Stimulated activated CD4-positive, alpha-beta T cell treated with anti-CD3 and anti-CD28 coated beads, TNF-alpha, amount 100 ng/mL, for 4 hours (primary cell): ENCODE results near the gene C6orf15.

Source experiments
- DNase-seq, 3 experiments: peaks; one replicate each; pipeline ENCODE4 v3.0.0-alpha.2; 2020; ENCODE audit warnings: low read depth in 3 of 3

Gene C6orf15

DNA sequence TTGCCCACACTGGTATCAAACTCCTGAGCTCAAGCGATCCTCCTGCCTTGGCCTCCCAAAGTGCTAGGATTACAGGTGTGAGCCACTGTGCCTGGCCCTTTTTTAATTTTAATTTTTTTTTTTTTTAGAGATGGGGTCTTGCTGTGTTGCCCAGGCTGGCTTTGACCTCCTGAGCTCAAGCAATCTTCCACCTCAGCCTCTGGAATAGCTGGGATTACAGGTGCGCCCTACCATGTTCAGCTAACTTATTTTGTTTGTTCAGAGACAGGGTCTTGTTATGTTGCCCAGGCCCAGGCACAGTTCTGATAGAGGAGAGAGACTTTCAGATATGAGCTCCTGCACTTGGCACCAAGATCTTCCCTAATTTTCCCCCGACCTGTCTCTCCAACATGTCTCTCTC lies 18.4 kb upstream of the C6orf15 start:
- DNase-seq, result no peak

DNA sequence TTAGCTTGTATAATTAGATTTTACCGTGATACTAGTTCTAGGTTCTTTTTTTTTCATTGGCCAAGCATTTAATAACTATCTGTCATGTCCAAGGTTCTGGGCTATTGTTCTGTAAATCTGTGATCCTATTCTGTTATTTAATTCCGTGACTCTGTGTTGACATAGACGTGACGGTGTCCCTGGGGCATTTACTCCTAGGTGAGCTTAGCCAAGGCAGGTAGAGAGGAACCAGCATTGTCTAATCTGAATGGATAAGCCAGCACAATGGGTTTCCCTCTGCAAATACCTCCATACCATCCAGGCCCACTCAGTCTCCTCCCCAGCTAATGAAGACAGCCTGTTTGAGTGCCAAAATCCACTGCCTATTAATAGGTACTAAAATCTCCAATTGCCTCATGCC lies 16.8 kb upstream of the C6orf15 start:
- DNase-seq, result no peak

DNA sequence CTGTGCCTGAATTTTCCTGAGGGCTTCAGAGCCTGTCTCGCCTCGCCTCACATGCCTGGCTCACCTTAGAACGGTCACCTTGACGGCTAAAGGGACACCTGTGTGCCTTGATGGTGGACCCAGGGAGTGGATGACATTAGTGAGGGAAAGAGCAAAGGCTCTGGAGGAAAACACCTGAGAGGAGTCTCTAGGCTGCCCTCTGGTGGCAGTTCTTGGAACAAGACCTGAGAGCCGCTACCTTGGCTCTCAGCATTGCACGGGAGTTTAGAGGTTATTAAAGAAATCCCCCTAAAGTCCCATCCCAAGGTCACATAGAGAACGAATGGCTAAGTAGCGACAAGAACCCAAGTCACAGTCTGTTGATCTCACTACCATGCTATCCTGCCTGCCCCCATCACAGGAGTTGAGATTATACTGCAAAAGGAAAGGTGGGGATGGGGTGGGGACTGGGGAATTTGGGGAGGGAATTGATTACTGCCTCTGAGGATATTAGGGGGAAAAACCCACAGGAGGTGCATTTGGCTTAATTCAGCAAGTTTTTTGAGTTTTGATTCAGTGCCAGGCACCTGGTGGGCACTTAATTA lies 15.8 kb upstream of the C6orf15 start:
- DNase-seq, result peak; percentile 41 to 61 (median 49)

DNA sequence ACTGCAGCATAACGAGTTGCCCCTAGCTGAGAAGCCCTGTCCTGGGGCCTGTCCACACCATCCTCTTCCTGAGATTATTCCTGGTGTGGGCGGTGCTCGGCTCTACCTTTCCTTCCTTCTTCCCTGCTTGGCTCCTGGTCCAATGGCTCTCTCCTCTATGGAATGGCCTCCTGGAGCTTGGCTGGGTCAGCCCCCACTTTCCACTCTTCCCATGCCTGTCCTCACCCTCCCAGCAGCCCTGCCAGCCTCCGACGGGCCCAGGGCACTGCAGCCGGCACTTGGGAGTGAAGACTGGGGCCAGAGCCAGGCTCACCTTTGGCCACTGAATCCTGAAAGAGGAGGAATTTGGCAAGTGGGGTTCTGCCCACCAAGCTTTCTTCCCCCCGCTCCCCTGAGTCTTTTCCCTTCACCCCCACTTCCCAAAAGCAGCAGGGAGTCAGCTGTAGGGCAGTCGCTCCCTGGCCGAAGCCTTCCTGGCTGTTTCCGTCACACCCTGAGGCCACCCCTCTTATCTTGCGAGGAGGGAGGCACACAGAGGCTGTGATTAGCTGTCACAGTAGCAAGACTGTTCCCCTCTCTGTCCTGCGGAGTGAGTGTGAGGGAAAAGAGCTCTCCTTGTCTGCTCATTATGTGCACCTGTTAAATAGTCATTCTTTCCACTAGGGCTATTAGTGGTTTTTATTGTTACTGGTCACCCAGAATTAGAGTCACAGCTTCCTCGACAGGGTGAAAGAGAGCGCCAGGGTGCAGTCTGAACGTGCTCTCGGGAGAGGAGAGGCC lies 14.2 kb upstream of the C6orf15 start:
- no peak for DNase-seq

DNA sequence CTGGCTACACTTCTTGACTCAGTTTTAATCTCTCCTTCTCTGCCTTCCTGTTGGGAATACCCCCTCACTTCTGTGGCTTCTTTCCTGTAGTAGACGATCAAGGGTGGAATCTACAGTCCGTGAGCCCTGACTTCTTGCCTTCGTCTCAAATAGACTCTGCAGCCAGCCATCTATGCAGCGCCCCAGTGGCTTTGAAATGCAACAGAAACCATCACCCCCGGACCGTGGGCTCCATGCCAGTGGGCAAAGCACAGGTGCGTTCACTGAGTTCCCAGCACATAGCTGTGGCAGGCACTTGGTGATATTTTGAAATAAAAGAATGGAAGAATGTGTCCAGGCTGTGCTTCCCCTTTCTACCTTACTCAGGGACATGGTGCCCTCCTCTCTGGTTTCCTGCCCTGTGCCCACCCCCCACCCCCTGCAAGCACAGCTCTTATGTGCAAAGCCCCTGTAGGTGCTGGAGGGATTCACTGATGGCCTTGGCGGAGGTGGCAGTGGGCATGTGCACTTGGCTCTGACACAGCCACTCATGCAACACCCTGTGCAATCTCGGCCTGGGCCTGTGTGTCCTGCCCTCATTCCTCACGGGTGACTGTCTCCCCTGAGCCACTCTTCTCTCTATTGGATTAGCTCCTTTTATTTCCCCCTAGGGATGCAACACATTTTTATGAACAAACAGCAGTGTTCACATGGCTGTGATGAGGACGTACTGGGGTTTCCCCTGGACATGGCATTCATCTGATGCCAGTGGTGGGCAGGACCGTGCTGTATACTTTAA lies 13.4 kb upstream of the C6orf15 start:
- no peak for DNase-seq

DNA sequence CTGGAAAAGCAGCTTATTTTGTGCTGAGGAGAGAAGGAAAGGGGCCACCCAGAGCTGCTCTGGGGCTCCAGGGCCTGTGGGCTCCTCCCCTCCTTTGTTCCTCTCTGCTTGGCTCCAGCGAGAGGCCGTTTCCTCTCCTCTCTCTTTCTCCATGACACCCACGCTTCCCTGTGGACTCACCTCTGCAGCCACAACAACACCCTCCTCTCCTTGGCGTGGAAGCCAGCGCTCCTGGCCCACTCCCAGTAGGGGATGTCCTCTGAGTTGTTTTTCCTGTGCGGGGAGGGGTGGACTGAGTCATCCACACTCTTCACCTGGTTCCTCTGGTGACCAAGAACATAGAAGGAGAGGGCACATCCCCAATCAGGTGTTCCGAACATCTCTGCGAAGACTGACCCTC lies 12.8 kb upstream of the C6orf15 start:
- no peak for DNase-seq

DNA sequence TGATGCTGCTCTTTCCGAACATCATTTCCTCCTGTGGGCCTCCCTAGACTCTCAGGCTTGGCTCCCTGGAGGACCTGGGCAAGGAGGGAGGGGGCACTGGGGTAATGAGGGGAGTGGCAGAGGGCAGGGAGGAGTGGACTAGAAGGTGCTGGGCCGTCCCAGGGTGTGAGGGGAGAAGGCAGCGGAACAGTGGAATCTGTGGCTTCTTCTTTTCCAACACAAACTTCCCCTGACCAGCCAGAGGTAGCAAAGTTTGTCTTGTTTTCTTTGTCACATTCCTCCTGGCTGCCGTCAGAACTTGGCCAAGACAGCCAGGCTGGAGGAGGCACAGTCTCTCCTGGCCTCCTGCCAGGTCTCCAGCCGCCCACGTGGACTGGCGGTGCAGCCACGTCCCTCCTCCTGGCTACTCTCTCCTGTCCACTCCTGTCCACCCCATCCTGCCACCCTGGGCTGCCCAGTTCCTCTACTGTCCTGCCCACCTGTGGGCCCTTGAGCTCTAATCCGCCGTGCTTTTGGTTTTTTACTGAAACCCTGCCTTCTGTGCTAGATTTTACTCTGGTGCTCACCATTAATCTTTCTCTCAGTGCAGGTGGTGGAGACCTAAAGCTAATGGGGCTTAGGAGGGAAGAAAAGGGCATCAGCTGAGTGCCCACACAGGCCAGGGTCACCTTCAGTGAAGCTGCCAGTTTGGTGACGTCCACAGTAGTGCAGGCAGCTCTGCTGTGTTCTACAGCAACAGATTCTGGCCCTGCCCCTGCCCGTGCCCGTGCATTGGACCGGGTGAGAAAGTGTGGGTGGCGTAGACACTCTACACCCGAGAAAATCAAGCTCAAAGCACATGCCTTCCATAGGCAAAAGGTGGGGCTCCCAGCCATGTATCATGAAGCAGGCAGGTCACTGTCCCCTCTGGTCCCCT lies 10.7 kb upstream of the C6orf15 start:
- no peak for DNase-seq

DNA sequence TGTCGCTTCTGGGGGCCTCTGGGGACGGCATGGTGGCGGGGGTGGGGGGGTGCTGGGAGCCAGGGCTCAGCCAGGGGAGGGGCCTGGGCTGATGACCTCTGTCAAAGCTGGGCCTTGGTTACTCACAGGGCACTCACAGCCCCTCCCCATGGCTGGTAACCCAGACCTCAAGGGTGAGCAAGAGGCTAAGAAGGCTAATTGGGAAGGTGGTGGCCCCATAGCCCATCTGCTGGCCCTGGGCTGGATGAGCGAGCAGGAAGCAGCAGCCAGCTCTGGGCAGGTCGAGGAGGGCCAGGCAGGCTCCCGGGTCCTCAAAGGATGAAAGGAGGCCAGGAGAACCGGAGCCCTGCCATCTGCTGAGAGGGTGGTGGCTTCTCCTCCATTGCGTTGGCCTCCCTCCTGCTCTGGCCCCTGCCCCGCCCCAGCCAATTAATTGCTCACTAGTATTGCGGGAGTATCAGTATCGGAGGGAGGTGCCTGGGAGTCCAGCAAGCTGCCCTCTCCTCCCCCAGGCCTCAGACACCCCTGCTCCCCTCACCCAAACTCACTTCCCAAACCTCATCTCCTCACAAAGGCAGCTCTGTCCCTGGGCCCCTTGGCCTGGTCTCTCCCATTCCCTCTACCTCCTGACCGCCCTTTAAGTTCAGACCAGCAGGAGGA lies 8.9 kb upstream of the C6orf15 start:
- DNase-seq, result no peak

DNA sequence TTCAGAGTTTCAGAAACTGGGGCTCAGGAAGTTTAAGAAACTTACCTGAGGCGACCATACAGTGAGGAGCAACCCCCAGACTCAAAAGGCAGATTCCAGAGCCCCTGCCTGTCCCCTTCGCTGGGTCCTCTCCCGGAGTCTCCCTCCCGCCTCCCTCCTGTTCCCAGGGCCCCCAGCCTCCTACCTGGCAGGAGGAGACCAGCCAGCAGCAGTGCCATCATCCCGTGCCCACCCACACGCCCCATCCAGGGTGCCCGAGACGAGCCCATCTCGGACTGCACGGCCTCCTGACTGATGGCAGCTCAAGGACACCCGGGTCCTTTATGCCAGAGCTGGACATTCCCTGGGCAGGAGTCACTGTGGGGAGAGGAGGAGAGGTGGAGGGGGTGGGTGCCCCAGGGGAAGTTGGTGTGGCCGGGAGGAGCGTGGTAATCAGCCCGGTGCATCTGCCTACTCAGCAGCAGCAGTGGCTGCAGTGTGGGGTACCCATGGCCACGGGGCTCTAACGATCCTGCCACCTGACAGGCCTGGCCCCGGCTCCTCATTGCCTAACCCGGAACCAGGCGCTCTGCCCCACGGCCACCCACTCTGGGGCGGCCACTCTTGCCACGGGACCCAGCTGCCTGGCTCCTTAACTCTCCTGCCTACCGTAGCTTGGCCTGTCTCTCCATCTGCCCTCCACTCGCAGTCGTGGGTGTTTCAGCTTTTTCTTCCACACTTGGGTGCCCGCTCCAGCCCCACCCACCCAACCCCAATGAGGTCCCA lies 8.0 kb upstream of the C6orf15 start, which contains the start of gene CDSN:
Gene CDSN (minus strand): TSS at position 296 of the 765 bp plus-strand sequence. CDS start 27 bp downstream, at position 269.
- DNase-seq, result no peak

DNA sequence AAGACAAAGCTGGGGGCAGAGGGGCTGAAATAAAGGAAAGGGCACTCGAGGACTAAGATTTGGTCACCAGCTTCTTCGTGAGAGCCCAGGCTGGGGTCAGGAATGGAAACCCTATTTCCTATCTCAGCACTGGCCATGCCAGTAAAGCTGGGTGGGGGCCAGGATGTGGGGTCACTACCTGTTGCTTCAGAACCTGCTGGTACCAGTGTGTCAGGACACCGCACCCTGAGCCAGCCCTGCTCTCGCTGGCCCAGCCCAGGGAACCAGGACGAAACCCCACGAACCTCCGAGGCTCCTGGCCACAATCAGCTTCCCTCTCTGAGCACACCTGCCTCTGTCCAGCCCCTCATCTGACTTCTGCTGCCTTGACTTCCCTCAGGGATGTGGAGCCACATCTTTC lies 5.8 kb upstream of the C6orf15 start:
- no peak for DNase-seq

DNA sequence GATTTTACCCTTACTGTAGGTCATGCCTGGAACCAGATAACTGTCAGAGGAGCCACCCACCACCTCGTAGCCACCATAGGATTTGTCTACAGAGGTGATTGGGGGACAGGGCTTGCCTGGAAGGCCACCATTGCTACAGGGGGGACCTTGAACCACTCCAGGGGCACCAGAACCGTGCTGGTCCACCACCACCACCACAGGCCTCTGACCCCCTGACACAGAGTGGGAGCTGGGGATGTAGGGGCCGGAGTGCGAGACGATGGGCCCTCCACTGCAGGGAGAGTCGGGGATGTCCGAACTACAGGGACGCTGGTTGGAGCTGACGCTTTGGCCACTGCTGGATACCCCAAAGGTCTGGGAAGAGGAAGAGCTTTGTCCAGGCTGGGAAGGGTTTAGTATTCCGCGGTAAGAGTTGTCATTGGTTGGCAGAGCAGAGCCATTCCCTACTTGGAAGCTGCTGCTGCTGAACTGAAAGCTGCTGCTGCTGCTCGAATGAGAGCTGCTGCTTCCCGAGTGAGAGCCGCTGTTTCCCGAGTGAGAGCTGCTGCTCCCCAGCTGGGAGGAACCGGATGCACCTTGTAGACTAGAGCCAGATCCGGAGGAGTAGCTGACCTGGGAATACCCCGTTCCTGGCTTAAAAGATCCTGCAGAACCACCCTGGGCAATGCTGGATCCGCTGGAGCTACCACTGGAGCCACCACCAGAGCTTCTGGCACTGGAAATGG lies 4.4 kb upstream of the C6orf15 start:
- DNase-seq, result no peak

DNA sequence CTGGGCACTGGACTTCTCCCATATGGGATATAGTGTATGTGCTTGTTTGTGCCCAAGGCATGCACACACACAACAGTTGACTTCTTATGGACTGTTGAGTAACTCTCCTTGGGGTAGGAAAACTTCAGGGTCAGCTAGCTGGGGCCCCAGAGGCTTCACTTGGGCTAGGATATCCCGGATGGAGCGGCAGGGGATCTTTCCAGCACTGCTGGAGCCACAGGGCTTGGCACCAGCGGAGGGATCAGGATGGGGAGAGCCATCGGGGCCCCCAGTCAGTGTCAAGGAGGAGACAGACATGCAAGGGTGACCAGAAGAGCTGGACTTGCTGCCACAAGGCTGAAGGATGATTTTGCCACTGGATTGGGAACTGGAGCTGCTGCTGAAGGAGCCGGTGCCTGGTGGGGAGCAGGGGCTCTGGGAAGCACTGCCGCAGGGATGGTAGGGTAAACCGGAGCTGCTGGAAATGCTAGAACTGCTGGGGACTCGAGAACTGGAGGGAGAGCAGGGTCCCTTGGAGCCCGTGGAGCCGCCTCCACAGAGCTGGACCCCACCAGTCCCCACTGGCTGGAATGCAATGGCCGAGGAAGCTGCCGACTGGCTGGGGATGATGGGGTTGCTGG lies 3.7 kb upstream of the C6orf15 start:
- no peak for DNase-seq

DNA sequence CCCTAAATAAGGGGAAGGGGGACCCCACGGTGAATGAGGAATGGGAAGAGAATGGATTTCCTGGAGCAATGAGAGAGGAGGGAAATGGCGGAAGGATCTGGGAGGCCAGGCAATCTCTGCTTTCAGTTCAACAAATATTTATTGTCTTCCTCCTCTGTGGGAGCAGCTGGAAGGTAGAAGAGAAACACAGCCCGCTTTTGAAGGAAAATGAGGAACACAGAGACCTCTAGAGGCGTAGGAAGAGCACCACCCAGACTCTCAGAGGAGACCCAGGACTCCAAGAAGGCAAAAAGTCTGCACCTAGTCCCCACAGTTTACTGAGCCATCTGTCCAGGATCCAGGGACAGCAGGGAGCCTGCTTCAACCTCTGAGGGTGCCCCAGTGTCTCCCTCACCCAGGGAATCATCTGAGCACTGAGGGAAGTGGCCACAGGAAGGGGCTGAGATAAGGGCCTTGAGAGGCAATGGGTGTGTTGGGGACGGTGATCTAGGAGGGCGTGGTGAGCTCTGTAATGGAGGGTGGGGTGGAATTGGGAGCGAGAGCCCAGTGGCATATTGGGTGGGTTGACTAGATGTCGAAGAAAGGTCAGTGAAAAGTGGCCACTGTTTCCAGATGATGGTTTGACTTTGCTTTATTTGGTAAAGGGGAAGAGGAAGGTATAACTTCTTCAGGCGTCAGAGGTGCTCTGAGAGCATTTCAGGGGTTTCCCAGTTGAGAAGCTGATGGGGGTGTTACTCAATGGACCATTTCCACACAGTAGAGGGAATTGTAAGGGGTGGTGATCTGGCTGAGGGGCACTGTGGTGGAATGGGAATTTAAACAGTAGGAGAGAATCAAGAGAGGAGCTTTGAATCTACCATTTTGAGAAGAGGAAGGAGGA lies 2.8 kb upstream of the C6orf15 start:
- no peak for DNase-seq

DNA sequence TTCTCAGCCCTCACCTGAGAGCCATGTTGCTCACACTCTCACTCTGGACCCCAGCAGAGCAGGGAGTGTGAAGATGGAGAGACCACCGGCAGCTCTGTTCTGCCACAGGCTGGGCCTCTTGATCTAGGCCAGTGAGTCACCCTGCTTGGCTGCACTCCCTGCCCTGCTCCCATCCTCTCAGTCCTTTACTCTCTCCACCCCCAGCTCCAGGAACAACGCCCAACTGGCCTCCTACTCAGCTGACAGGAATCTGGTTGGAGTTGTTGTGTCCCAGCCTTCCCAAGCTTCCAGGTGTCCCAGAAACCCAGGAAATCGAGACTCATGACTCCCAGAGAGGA lies 2.1 kb upstream of the C6orf15 start, which contains the start of gene PSORS1C1:
Gene PSORS1C1 (plus strand): TSS at position 260 of the 338 bp plus-strand sequence. CDS start 14,833 bp downstream, outside the sequence.
- no peak for DNase-seq

DNA sequence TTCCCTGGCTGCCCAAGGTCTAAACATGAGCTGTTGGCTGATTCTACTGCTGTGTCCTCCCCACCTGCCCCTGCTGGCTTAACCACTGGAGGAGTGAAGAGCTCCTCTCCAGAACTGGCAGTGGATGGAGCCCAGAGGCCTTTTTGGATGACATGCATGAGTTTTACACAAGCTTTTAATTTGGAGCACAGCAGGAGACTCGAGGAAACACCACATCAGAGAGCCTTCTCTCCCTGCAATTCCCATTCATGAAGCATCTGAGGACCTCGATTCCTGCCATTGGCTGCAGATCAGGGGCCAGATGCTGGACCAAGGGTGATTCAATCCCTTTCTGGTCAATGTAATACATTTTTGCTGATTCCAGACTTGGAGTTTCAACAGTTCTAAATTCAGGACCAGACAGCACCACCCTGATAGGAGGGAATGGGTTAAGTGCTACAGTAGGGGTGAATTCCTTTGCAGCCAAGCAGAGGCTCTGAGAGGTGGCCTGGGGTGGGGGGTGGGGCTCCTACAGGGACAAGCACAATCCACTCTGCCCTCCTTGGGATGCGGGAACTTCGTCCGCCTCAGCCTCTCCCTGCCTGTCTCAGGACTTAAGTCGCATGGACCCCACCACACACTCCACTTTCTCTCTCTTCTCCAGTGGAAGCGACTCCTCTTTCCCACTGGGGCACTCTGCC lies 1.6 kb upstream of the C6orf15 start:
- no peak for DNase-seq

DNA sequence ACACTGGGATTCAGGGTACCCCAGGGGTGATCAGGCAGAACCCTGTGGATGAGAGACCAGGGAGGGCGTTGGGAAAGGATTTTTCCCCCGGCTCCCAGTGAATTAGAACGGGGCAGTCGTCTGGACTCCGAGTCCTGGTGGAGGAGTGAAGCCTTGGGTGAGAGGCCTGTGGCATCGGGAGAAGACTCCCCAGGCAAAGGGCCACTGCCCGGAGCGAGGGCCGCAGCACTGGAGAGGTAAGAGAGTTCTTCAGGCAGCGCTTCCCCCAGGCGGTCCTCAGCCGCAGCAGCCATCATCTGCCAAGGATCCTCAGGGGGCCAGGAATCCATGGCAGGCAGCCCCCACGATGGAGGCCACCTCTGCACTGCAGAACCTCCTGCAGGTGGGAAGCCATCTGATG lies 663 bp downstream of the C6orf15 start:
- no peak for DNase-seq

DNA sequence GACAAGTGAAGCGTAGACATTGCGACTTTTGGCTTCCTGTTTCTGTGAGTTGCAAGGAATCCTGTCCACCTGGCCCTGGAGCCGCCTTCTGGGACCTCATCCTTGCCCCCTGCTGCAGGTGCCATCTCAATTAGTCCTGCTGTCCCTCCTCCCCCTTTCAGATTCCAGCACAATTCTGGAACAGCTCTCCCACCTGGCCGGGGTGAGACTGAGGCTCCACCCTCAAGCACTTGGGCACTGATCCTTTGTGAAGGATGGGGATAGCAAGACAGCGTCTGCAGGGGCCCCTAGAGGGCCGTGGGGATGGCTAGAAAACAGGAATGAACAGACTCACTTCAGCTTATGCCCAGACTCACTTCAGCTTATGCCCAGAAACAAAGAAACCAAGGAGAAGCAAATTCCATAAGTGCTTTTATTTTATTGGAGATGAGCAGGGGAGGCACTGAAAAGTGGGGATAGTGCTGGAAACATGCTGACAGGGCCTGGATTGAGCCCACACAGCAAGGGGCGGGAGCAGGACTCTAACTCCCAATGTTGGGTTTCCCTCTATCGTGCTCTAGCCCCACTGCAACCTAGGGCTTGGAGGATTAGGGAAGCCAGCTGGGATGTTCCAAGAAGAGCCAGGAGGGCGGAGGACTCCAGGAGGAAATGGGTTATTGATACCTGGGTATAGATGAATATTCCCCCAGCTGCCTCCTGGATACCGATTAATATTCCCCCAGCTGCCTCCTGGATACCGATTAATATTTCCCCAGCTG lies 1.4 kb downstream of the C6orf15 start:
- no peak for DNase-seq
